H1 (cell line): ENCODE data around the gene CD47. TPM values are rescaled to one million over a fixed set of nuclear protein-coding genes. Genes with fewer than 3 reads are reported as not detected.

Experiments used
- CTCF ChIA-PET: fragments of 300-600 bp; sonication (Branson Sonifier 250); formaldehyde crosslinking; loops from one replicate; lab custom pipeline; 2021; ENCODE audit not compliant: partially characterized antibody; lab: Charles Lee
- POLR2A ChIA-PET: fragments of 300-600 bp; sonication (Branson Sonifier 250); formaldehyde crosslinking; loops from one replicate; lab custom pipeline; 2021; ENCODE audit warnings: inconsistent platforms; ENCODE audit not compliant: partially characterized antibody; lab: Charles Lee
- DNase-seq, 2 experiments: peaks; one replicate each; pipeline versions ENCODE4 v3.0.0 to v3.0.0-alpha.2; 2010 to 2022; ENCODE audit warnings: low spot score in 2 of 2, low read depth in 1 of 2, mixed read lengths in 1 of 2
- FAIRE-seq: peaks from 2 replicates; lab custom pipeline; 2011; peaks lifted over from hg19 to GRCh38; lab: Jason Lieb, UNC
- H2AFZ ChIP-seq: 2 replicates; pipeline ENCODE4 v1.8.1; 2012; ENCODE audit warnings: low read length, inconsistent platforms
- H2AK5ac ChIP-seq: 2 replicates; pipeline ENCODE4 v1.6.1; 2013; ENCODE audit warnings: low read depth, low read length
- H2BK120ac ChIP-seq: replicated peaks from 2 replicates; pipeline ENCODE3; 2013; ENCODE audit warnings: low read depth, low read length, inconsistent platforms
- H2BK12ac ChIP-seq: 2 replicates; pipeline ENCODE4 v1.6.1; 2013; ENCODE audit warnings: low read depth, low read length
- H2BK15ac ChIP-seq: 2 replicates; pipeline ENCODE4 v1.6.1; 2013; ENCODE audit warnings: low read length
- H2BK20ac ChIP-seq: 2 replicates; pipeline ENCODE4 v1.6.1; 2013; ENCODE audit warnings: low read length
- H2BK5ac ChIP-seq: 2 replicates; pipeline ENCODE4 v1.6.1; 2013; ENCODE audit warnings: low read depth, low read length
- H3K14ac ChIP-seq: 2 replicates; pipeline ENCODE4 v1.6.1; 2013; ENCODE audit warnings: inconsistent platforms; ENCODE audit not compliant: insufficient read length
- H3K18ac ChIP-seq: 2 replicates; pipeline ENCODE4 v1.6.1; 2013; ENCODE audit warnings: low read length; ENCODE audit errors: extremely low read depth
- H3K23ac ChIP-seq: 2 replicates; pipeline ENCODE4 v1.6.1; 2013; ENCODE audit warnings: inconsistent platforms; ENCODE audit not compliant: insufficient read length
- H3K23me2 ChIP-seq: 2 replicates; pipeline ENCODE4 v1.6.1; 2013; ENCODE audit warnings: low read depth, low read length
- H3K27ac ChIP-seq: 2 replicates; pipeline ENCODE4 v1.6.1; 2011; ENCODE audit warnings: low read depth, low read length, inconsistent platforms
- H3K27me3 ChIP-seq, 4 experiments: replicated peaks in 1 of 4; 1 replicate in 1 of 4; 2 replicates in 3 of 4; pipeline versions ENCODE4 v1.6.1 to v1.8.1; 2011 to 2013; ENCODE audit warnings: low read length in 3 of 4, mild to moderate bottlenecking in 3 of 4, inconsistent platforms in 2 of 4, mixed read lengths in 2 of 4, moderate library complexity in 1 of 4; ENCODE audit not compliant: control insufficient read depth in 3 of 4, insufficient read depth in 3 of 4; ENCODE audit errors: extremely low read depth in 1 of 4
- H3K36me3 ChIP-seq, 4 experiments: 2 replicates each; pipeline versions ENCODE4 v1.6.1 to v1.8.1; 2011 to 2013; ENCODE audit warnings: mild to moderate bottlenecking in 4 of 4, low read length in 3 of 4, moderate library complexity in 2 of 4, control low read depth in 1 of 4, inconsistent platforms in 1 of 4; ENCODE audit not compliant: insufficient read depth in 4 of 4, control insufficient read depth in 2 of 4
- H3K4ac ChIP-seq: replicated peaks from 2 replicates; pipeline ENCODE3; 2013; ENCODE audit warnings: low read length, low read depth, mixed read lengths, inconsistent platforms; ENCODE audit not compliant: insufficient read length
- H3K4me1 ChIP-seq, 4 experiments: replicated peaks in 1 of 4; 1 replicate in 1 of 4; 2 replicates in 3 of 4; pipeline versions ENCODE4 v1.6.1 to v1.8.1; 2011 to 2013; ENCODE audit warnings: low read length in 3 of 4, inconsistent platforms in 2 of 4, mixed read lengths in 1 of 4; ENCODE audit not compliant: insufficient read depth in 4 of 4, control insufficient read depth in 3 of 4
- H3K4me2 ChIP-seq, 2 experiments: 2 replicates each; pipeline versions ENCODE4 v1.6.1 to v1.8.1; 2011 to 2013; ENCODE audit warnings: low read depth in 2 of 2, low read length in 2 of 2, control low read depth in 1 of 2, inconsistent platforms in 1 of 2, mild to moderate bottlenecking in 1 of 2; ENCODE audit not compliant: insufficient read depth in 1 of 2
- H3K4me3 ChIP-seq, 4 experiments: fragments of 200-600, 300-600 bp in 1 of 4; sonication (generic), shearing (Covaris generic), sonication (Bioruptor Twin) in 1 of 4; 2 replicates each; pipeline versions ENCODE4 v1.5.1 to v1.8.1; 2011 to 2016; ENCODE audit warnings: low read length in 4 of 4, low read depth in 3 of 4, control low read depth in 2 of 4, inconsistent platforms in 2 of 4, mild to moderate bottlenecking in 2 of 4, mixed read lengths in 1 of 4, moderate library complexity in 1 of 4; ENCODE audit not compliant: insufficient read depth in 2 of 4; ENCODE audit errors: extremely low read depth in 1 of 4
- H3K56ac ChIP-seq: replicated peaks from 2 replicates; pipeline ENCODE3; 2013; ENCODE audit warnings: low read depth, mild to moderate bottlenecking, mixed read lengths, low read length, inconsistent platforms; ENCODE audit not compliant: insufficient read length
- H3K79me1 ChIP-seq: 2 replicates; pipeline ENCODE4 v1.6.1; 2013; ENCODE audit warnings: low read depth, low read length, control low read depth
- H3K79me2 ChIP-seq, 2 experiments: 2 replicates each; pipeline versions ENCODE4 v1.6.1 to v1.8.1; 2012 to 2013; ENCODE audit warnings: low read length in 2 of 2, mild to moderate bottlenecking in 2 of 2, inconsistent platforms in 1 of 2; ENCODE audit not compliant: insufficient read depth in 2 of 2, control insufficient read depth in 1 of 2
- H3K9ac ChIP-seq, 4 experiments: replicated peaks in 1 of 4; 1 replicate in 1 of 4; 2 replicates in 3 of 4; pipeline versions ENCODE4 v1.6.1 to v1.8.1; 2011 to 2013; ENCODE audit warnings: low read depth in 3 of 4, low read length in 3 of 4, control low read depth in 2 of 4, mild to moderate bottlenecking in 2 of 4, moderate library complexity in 2 of 4, inconsistent platforms in 1 of 4; ENCODE audit errors: extremely low read depth in 1 of 4
- H3K9me3 ChIP-seq, 2 experiments: 2 replicates each; pipeline versions ENCODE4 v1.6.1 to v1.8.1; 2012 to 2013; ENCODE audit warnings: mild to moderate bottlenecking in 2 of 2, moderate library complexity in 2 of 2, control low read depth in 1 of 2, inconsistent platforms in 1 of 2, low read depth in 1 of 2, low read length in 1 of 2, mixed read lengths in 1 of 2; ENCODE audit not compliant: insufficient read depth in 2 of 2
- H4K20me1 ChIP-seq, 2 experiments: replicated peaks in 1 of 2; 2 replicates each; pipeline versions ENCODE3 to v1.8.1; 2011 to 2013; ENCODE audit warnings: inconsistent platforms in 2 of 2, low read length in 2 of 2, mild to moderate bottlenecking in 1 of 2; ENCODE audit not compliant: insufficient read depth in 2 of 2, control insufficient read depth in 1 of 2
- H4K5ac ChIP-seq: 2 replicates; pipeline ENCODE4 v1.6.1; 2013; ENCODE audit warnings: low read length, low read depth, mixed read lengths, inconsistent platforms; ENCODE audit not compliant: insufficient read length
- H4K8ac ChIP-seq: 2 replicates; pipeline ENCODE4 v1.8.0; 2013; ENCODE audit warnings: mild to moderate bottlenecking, moderate library complexity, low read length, inconsistent platforms; ENCODE audit not compliant: insufficient read depth; ENCODE audit errors: extremely low read depth
- H4K91ac ChIP-seq: replicated peaks from 2 replicates; pipeline ENCODE3; 2013; ENCODE audit warnings: low read length, mixed read lengths, inconsistent platforms; ENCODE audit not compliant: insufficient read length
- CHD1 ChIP-seq: IDR thresholded peaks from 2 replicates; pipeline ENCODE4 v1.6.1; 2012; ENCODE audit warnings: low read depth, low read length, improper control_type of control experiment
- EP300 ChIP-seq, 2 experiments: IDR thresholded peaks; 1 replicate in 1 of 2; 2 replicates in 1 of 2; pipeline ENCODE4 v1.6.1; 2011 to 2012; ENCODE audit warnings: low read depth in 2 of 2, low read length in 2 of 2, mild to moderate bottlenecking in 2 of 2, borderline replicate concordance in 1 of 2, inconsistent platforms in 1 of 2, moderate library complexity in 1 of 2
- FOSL1 ChIP-seq: IDR thresholded peaks from 2 replicates; pipeline ENCODE4 v1.6.1; 2011; ENCODE audit warnings: mild to moderate bottlenecking, low read depth, low read length, moderate library complexity; ENCODE audit not compliant: insufficient read depth
- HDAC6 ChIP-seq: IDR thresholded peaks from one replicate; pipeline ENCODE4 v1.7.1; 2012; ENCODE audit warnings: low read depth, mild to moderate bottlenecking, inconsistent platforms, low read length, moderate library complexity
- NRF1 ChIP-seq: IDR thresholded peaks from 2 replicates; pipeline ENCODE4 v1.6.1; 2011; ENCODE audit warnings: mild to moderate bottlenecking, low read depth, low read length, improper control_type of control experiment
- WGBS, 2 experiments: shearing (Covaris generic) in 1 of 2; methylation state at CpG; one replicate each; pipeline versions ENCODE4 v1.1.6 to v1.1.7; 2013 to 2015; ENCODE audit warnings: low lambda C conversion rate in 2 of 2, mixed read lengths in 2 of 2, inconsistent platforms in 1 of 2, low coverage in 1 of 2, missing lambda C conversion rate in 1 of 2; ENCODE audit not compliant: insufficient replicate concordance in 2 of 2, insufficient coverage in 1 of 2, insufficient read length in 1 of 2; ENCODE audit errors: extremely low coverage in 1 of 2, missing lambda C conversion rate in 1 of 2; 5-methylcytosine and 5-hydroxymethylcytosine counted together
- polyA plus RNA-seq, 7 experiments: library from polyadenylated mRNA; depleted of rRNA in 3 of 7; stranded (reverse) in 5 of 7; unstranded in 2 of 7; fragments of >200 nt in 5 of 7; fragments of 200-250 nt in 2 of 7; gene quantifications; 1 replicate in 5 of 7; 2 replicates in 1 of 7; 4 replicates in 1 of 7; pipeline versions ENCODE4 v1.2.1 to v1.2.3, GENCODE V29; 2011 to 2013; ENCODE audit warnings: missing spikeins in 2 of 7, mixed read lengths in 2 of 7
- total RNA-seq: library from RNA; stranded (reverse); fragmentation: NEBNext Ultra II Directional; extraction: Animal tissue kit (Norgen Biotek cat#: 25700); gene quantifications from 2 replicates; pipeline ENCODE4 v1.2.1, GENCODE V29; 2021
- TF ChIP-seq, protein P1 (sequence below): IDR thresholded peaks from 2 replicates; pipeline ENCODE4 v1.6.1; 2012; ENCODE audit warnings: inconsistent platforms

Gene CD47
- total and polyA plus RNA-seq, 2 of the 8 experiments (the other 6 are each of a cell fraction or from before 2014, with no cell fraction given) = 14.4 to 19.3 TPM

GRCh38 chr3:108106031-108106430 is 15.2 kb upstream of the CD47 start:
- peaks cover 0 to 2% of the 10 kb centered on the region in 2 experiments for H4K20me1 ChIP-seq
- H3K18ac ChIP-seq = no peak overlapping the region
- H2AK5ac ChIP-seq = no peak overlapping the region
- no peaks in the 10 kb centered on the region for H3K27me3 ChIP-seq
- 97% methylated on average over 3 of the region's 3 CpGs; no CpG with 5 or more reads in 1 of the 2 experiments for WGBS, 2 experiments
- no peaks in the 10 kb centered on the region for H3K23me2 ChIP-seq
- H3K4me2 ChIP-seq = no peak overlapping the region
- H4K5ac ChIP-seq = no peak overlapping the region
- no peak for TF ChIP-seq NRF1
- no peak for TF ChIP-seq HDAC6
- no peak for TF ChIP-seq EP300 (IDR thresholded peaks at IDR 0.05; ENCODE audit: borderline replicate concordance in 1 of 2, low read depth in 2 of 2, low read length in 2 of 2)
- no peak for TF ChIP-seq FOSL1
- TF ChIP-seq, protein P1, sequence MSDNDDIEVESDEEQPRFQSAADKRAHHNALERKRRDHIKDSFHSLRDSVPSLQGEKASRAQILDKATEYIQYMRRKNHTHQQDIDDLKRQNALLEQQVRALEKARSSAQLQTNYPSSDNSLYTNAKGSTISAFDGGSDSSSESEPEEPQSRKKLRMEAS = no peak
- no peak for TF ChIP-seq CHD1
- no peak overlapping the region for H3K4me3 ChIP-seq
- H4K8ac ChIP-seq = no peak overlapping the region
- FAIRE-seq (no peak), DNase-seq (no peak)
- H3K27ac ChIP-seq = no peak overlapping the region
- no peaks in the 10 kb centered on the region for H3K36me3 ChIP-seq
- no peaks in the 10 kb centered on the region for H3K79me1 ChIP-seq
- no peak overlapping the region for H3K56ac ChIP-seq
- H3K23ac ChIP-seq = no peak overlapping the region
- H2BK20ac ChIP-seq = no peak overlapping the region
- no peaks in the 10 kb centered on the region for H3K9me3 ChIP-seq
- no peak overlapping the region for H3K9ac ChIP-seq
- CTCF ChIA-PET = interaction anchor here (0.7 to 1.3 kb wide), 4 partner anchors 14 to 433 kb away, joined by 3 to 4 read pairs (median 3); no protein-coding TSS in a partner anchor
- H3K79me2 ChIP-seq = no peaks in the 10 kb centered on the region
- no peak overlapping the region for H2BK5ac ChIP-seq
- POLR2A ChIA-PET = no interaction called here
- no peak overlapping the region for H4K91ac ChIP-seq
- no peak overlapping the region for H2BK15ac ChIP-seq
- H2BK120ac ChIP-seq = no peak overlapping the region
- H2AFZ ChIP-seq = no peak overlapping the region
- peaks cover 0 to 2% (median 0%) of the 10 kb centered on the region in 4 experiments; a peak in 1 of 7 replicates for H3K4me1 ChIP-seq
- no peak overlapping the region for H2BK12ac ChIP-seq
- no peak overlapping the region for H3K4ac ChIP-seq
- no peak overlapping the region for H3K14ac ChIP-seq
